HG03159 (cell line): ENCODE measurements around the gene GATM.

Source experiments
- ATAC-seq: cut with Tn5 transposase; IDR thresholded peaks from one replicate; pipeline ENCODE4 v1.9.1; 2021; ENCODE audit warnings: mild to moderate bottlenecking, moderate library complexity; ENCODE audit not compliant: unreplicated experiment

Gene GATM

GRCh38 chr15:45362419-45362818 lies 15.9 kb downstream of the GATM start:
- no peak for ATAC-seq

DNA sequence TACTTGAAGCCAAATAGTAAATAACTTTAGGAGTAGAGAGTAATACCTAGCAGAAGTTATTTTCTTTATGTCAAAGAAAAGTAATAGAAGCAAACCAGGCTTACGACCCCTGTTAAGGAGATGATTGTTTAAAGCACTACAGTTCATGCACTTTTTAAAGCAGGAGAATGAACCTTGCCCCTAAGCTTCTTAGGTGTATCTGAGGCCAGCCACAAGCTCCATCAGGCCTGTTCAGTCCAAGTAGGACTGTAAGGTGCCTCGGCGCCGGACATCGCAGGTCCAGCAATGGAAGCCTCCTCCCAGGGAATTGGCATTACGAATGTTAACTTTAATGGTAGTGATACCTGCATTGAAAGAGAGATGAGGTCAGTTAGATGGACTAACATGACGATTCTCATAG lies 16.5 kb downstream of the GATM start:
- ATAC-seq: no peak

DNA sequence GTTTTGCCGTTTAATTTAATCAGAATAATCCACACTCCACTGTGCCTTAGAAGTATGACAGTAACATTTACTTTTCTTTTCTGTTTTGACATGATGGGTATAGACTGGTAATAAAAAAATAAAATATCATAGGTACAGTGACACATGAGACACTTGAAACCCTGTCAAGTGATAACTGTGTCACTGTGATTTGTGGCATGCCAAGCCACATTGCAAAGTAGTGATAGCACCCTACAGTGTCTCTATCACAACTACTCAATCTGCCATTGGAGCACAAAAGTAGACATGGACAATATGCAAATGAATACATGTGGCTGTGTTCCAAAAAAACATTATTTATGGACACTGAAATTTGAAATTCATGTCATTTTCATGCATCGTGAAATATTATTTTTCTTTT lies 22.5 kb downstream of the GATM start:
- no peak for ATAC-seq

DNA sequence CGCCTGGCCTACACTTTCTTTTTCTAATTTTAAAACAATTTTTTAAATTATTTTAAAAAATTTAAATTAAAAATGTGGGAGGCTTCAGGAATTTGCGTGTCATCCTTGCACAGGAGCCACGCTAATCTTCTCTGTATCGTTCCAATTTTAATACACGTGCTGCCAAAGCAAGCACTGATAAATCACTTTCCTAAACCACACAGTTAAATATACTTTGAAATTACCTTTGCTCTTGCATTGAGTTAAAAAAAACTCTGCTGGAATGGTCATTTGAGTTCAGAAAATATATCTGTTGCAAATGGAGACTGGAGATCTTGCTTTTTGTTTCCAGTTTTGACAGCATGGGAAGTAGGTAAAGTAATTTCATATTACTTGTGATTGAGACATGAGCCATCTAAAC lies 23.6 kb downstream of the GATM start:
- no peak for ATAC-seq

DNA sequence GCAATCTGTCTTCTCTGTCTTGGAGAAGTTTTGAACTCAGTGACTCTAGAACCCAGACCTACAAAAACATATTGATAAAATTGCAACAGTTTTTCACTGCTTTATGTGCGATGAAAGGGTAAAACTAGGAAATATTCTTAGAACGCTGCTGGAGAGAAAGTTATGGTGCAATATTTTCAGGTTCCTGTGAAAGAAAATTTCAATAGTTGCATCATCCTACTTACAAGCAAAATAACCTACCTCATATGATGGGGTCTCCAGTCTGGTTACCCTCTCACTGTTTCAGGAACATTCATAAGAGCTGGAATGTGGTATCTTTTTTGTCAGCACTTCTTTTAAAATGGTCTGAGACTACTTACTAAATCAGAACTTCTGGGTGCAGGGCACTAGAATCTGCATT lies 27.1 kb downstream of the GATM start:
- no peak for ATAC-seq

DNA sequence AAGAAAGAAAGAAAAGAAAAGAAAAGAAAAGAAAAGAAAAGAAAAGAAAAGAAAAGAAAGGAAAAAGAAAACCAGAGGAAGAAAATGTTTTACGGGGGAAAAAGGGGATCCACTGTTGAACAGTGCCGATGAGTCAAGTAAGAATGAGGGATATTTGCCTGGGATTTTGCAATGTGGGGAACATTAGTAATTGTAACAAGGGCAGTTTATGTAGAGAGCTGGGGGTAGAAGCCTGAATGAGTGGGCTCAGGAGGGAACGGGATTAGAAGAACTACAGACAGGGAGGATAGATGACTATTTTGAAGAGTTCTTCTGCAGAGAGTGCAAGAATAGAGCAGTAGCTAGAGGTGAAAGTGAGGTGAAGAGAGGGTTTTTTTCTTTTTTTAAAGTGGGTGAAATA lies 28.7 kb downstream of the GATM start:
- no peak for ATAC-seq

DNA sequence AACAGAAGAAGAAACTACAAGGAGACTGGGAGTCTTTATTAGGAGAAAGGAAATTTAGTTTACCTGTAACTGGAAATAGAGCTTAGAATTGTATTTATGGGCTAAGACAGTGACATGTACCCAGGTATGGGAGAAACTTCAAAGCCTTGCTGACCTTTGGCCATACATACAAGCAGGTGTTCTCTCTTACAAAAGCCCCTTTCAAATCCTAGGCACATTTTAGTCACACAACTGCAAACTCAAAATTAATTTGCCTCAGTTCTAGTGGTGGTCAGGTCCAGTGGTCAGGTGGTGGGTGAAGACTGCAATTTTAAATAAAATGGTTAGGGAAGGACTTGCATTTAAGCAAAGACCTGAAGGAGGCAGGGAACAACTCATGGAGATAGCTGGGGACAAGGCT lies 30.4 kb downstream of the GATM start:
- ATAC-seq: no peak

GRCh38 chr15:45347033-45347432 lies 31.3 kb downstream of the GATM start:
- ATAC-seq: no peak

DNA sequence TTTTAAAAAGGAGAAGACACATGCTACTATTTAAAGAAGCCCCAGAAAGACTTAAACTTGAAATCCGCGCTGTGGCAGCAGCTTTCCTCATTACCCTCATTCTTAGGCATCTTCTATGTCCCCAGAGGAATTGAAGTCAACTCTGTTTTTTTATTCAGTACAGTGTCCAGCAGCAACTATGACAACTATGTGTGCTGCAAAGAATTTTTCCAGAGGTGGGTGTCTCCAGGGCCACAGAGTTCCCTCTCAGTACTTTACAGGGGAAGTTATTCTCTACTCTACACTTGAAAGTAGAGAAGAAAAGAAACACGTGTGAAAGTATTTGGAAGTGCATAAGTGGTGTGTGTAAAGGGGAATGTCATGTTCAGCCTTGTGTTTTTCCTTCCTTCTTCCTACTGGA lies 32.0 kb downstream of the GATM start:
- no peak for ATAC-seq

DNA sequence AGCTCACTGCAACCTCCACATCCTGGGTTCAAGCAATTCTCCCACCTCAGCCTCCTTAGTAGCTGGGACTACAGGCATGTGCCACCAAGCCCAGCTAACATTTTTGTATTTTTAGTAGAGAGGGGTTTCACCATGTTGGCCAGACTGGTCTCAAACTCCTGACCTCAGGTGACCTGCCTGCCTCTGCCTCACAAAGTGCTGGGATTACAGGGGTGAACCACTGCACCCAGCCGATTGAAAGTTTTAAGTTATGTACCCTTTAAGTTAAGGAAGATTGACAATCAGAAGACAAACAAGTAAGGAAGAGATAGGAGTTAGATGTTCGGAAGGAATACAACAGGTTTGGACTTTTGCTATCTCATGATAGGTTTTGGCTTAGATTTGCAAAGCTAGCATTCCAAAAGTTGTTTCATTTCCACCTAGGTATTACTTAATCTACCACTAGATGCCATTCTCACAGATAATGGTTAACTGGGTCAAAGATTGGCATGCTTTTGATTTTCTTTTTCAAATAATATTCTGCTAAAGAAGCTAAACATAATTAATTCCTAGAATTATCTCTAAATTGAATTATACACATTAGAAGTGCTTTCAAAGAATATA lies 35.0 kb downstream of the GATM start:
- no peak for ATAC-seq

DNA sequence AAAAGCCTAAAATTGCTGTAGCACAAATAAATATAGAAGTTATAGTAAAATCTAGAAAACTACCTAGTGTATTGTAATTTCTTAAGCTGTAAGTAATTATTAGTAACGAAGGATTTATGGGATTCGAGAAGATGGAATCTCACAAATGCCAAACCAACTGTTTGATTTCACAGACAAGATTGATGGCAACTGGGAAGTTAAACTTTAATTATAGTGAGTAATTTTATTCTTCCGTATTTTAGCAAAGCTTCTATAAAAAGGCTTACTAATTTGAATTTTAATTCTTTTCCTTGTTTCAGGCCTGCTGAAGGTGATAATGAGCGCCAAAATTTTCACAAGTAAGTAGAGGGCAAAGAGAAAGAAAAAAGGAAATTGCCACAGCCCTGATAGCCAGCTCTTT lies 36.6 kb downstream of the GATM start:
- ATAC-seq: no peak

DNA sequence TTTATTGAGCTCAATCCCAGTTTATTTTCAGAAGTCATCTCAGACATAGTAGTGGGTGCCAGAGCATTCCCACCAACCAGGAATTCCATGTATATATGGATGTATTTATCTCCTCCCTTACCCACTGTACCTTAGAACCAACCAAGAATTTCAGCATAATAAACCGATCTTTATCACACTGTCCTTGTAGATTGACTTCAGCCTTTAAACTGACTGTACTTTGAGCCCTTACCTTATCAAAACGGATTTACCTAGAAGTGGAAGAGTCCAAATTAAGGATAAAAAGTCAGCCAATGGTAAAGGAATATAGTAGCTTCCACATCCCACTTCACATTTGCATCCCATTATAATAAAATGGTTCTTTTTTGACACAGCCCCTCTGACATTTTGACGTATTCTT lies 37.9 kb downstream of the GATM start:
- ATAC-seq: no peak

- no peak for ATAC-seq
Measured at GRCh38 chr15:45338417-45338816, 39.9 kb downstream of the GATM start.

DNA sequence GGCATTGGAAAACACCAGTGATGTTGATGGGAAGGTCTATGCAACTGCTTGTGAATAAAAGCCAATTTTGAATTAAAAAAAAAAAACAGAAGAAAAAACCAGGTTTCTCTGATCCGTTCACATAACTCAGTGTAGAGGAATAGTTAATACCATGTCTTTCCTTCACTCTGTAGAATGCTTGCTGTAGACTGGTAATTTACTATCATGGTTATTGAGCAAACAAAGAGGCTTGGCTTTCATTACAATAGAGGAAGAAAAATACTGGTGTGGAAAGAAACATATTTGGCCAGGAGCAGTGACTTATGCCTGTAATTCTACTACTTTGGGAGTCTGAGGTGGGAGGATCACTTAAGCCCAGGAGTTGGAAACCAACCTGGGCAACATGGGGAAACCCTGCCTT lies 41.1 kb downstream of the GATM start:
- no peak for ATAC-seq

GRCh38 chr15:45333550-45333949 lies 44.8 kb downstream of the GATM start:
- no peak for ATAC-seq

GRCh38 chr15:45332694-45333093 lies 45.6 kb downstream of the GATM start:
- ATAC-seq: no peak

GRCh38 chr15:45331972-45332371 lies 46.4 kb downstream of the GATM start:
- no peak for ATAC-seq

- no peak for ATAC-seq
Measured at GRCh38 chr15:45328663-45329062, 49.7 kb downstream of the GATM start.

GRCh38 chr15:45326741-45327140 lies 51.6 kb downstream of the GATM start:
- ATAC-seq: no peak

- ATAC-seq: no peak
Measured at GRCh38 chr15:45326280-45326679, 52.1 kb downstream of the GATM start.

GRCh38 chr15:45320581-45321205 lies 57.7 kb downstream of the GATM start:
- no peak for ATAC-seq

DNA sequence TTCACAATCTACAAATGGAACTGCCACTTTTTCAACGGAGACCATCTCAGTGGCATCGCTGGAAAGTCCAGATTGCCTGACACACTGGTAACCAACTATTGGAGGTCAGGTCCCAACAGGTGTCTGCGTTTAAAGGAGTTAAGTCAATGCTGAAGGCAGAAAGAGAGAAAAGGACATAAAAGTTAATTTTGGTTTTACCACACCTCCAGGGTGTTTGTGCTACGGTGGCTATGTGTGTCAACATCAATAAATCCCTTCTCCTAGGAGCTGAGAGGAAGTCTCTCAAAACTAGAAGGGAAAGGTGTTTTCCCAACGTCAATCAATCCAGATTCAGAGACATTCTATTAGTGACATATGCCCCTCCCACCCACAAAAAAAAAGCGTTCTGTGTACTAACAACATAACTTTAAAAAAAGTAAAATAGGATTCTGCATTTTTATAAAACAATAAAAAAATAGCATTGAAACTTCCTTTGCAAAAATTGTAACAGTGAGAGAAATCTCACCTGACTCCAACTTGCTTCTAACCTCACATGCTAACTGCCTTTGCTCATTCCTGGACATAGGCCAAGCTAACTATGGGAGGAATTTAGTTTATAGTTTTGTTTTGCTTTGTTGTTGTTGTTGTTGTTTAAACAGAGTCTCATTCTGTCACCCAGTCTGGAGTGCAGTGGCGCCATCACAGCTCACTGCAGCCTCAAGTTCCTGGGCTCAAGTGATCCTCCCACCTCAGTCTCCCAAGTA lies 58.7 kb downstream of the GATM start:
- no peak for ATAC-seq
